ENCODE measurements around the gene SOAT2.
"Not testable (repeated sequence)": the region's sequence is repeated elsewhere in the genome, so short reads cannot be mapped to it uniquely, and the experiment has no call there.

SOAT2 gene

DNA sequence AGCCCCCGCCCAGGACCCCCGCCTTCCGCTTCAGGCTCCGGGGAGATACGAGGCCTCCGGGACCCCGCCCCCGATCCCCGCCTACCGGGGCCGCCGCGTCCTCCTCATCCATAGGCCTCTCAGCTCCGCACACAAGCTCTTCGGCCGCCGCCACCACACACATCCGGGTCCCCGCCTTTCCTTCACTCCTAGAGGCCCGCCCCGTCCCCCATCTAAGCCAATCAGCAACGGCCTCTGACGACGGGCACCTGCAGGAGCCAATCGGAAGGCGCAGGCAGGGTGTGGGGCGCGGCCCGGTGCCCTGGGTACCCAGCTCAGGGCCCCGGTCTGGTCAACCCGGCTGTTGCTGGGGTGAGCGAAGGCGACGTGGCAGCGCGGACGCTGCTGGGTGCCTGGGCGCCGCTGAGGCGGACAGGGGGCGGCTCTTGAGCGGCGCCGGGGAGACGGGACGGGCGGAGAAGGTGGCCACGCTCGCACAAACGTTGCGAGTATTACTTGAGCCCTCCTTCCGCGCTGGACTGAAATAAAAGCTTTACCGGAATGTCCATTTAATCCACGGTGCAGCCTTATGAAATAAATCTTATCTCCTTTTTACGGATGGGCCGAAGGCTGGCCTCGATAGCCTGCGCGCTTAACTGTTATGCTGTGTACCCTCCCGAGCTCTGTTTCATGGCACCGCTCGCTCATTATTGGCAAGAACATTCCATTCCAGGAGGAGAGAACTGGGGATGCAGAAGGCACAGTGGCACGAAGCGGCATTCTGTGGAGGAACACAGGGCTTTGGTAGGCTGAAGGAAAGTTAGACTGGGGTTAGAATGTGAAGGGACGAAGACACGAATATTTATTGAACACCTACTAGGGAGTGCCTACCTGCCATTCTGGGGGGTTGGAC, 23.8 kb upstream of the SOAT2 start, which contains the start of gene SPRYD3:
Gene SPRYD3 (minus strand): TSS at position 165 of the 892 bp plus-strand sequence. CDS start 57 bp downstream, at position 108.
- DNase-seq (ENCODE audit: low read depth), result peak; percentile 96

GRCh38 chr12:53082637-53083175, 20.6 kb upstream of the SOAT2 start:
- no peak for DNase-seq (ENCODE audit: low read depth)

- no peak for DNase-seq (ENCODE audit: low read depth)
Observed at GRCh38 chr12:53086361-53086760, 16.9 kb upstream of the SOAT2 start.

DNA sequence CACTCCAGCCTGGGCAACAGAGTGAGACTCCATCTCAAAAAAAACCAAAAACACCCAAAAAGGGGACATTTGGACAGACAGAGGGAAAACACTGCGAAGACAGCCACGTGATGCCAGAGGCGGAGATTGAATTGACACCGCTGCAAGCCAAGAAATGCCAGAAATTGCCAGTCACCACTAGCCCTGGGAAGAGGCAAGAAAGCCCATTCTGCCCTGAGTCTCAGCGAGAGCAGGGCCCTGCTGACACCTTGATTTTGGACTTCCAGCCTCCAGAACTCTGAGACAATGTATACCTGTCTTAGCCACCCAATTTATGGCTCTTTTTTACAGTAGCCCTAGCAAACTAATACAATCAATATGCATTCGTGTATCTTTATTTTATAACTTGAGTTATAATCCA, 13.2 kb upstream of the SOAT2 start:
- no peak for DNase-seq (ENCODE audit: low read depth)

GRCh38 chr12:53090554-53090953, 12.7 kb upstream of the SOAT2 start:
- no peak for DNase-seq (ENCODE audit: low read depth)

DNA sequence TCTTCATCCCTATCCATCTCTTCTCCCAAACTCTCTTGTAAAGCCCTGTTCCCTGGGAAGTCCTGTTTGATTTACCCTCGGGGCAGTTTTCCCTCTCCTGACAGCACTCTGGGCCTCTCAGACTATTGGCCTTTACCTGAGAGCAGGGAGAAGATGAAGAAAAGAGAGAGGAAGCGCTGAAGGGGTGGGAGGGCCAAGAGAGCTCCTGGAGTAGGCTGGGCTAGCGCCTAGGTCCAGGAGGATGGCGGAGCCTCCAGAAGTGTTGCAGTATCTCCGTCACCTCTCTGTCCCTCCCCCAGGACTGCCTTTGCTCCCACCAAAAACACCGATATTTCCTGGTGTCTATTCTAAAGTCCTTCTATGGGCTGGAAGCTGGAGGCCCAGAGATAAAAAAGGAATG, 11.5 kb upstream of the SOAT2 start:
- DNase-seq (ENCODE audit: low read depth), result no peak

GRCh38 chr12:53093777-53094393, 9.4 kb upstream of the SOAT2 start:
- DNase-seq (ENCODE audit: low read depth), result no peak

GRCh38 chr12:53094394-53094787, 8.9 kb upstream of the SOAT2 start:
- no peak for DNase-seq (ENCODE audit: low read depth)

- not testable (repeated sequence) for DNase-seq (ENCODE audit: low read depth)
Observed at GRCh38 chr12:53094796-53095595, 8.3 kb upstream of the SOAT2 start.

GRCh38 chr12:53095596-53095895, 7.7 kb upstream of the SOAT2 start:
- not testable (repeated sequence) for DNase-seq (ENCODE audit: low read depth)

DNA sequence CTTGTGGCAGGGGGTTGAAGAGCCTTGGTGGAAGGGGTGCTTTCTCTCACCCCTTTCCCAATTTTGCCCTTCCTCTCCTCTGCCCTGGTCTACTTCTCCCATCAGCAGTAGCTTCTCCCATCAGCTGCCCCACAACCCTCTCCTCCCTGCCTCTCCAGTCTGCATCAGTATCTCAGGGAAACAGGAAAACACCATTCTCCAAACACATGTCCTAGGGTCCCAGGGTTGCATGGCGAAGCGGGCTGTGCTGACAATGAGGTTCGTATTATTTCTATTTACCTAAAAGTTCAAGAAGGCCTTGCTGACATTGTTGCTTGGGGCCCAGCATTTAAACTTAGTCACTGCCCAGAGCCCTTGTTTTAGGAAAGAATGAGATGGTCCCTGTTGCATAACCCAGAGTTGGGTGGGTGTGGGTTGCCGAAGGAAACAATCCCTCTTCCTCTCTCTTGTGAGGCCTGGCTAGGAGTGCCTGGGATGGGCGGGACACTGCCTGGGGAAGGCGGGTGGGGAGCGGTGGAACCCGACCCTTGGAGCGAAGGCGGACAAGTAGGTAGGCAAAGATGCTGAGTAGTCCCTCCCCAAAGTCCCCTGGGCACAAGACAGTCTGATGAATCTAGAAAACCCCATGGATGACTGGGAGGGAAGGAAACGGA, 7.1 kb upstream of the SOAT2 start:
- no peak for DNase-seq (ENCODE audit: low read depth)

DNA sequence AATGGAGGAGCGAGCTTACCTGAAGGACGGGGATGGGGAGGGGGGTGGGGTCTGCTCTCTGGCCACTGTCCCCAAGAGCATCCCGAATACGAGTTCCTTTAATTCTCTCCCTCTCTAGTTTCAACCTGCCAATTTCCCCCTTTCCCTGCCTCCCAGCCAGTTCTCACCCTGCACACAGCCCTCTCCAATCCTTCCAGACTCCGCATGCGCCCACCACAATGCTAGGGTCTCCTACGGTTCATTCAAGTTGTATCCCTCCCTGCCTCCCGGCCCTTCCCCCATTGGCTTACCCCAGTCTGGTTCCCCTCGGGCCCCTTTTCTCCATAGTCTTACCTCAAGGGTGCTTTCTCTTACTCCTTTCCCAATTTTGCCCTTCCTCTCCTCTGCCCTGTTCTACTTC, 6.5 kb upstream of the SOAT2 start:
- DNase-seq (ENCODE audit: low read depth), result no peak

- DNase-seq (ENCODE audit: low read depth), result no peak
Observed at GRCh38 chr12:53097207-53097563, 6.1 kb upstream of the SOAT2 start.

- DNase-seq (ENCODE audit: low read depth), result peak; percentile 19
Observed at GRCh38 chr12:53097564-53098353, 5.5 kb upstream of the SOAT2 start, which contains the start of gene IGFBP6. TSS of gene IGFBP6 (plus strand) at chr12:53097667. CDS start at chr12:53097718, 51 bp downstream.

- DNase-seq (ENCODE audit: low read depth), result no peak
Observed at GRCh38 chr12:53098354-53098981, 4.8 kb upstream of the SOAT2 start.

GRCh38 chr12:53099071-53099882, 4.0 kb upstream of the SOAT2 start:
- DNase-seq (ENCODE audit: low read depth), result peak; percentile 77

DNA sequence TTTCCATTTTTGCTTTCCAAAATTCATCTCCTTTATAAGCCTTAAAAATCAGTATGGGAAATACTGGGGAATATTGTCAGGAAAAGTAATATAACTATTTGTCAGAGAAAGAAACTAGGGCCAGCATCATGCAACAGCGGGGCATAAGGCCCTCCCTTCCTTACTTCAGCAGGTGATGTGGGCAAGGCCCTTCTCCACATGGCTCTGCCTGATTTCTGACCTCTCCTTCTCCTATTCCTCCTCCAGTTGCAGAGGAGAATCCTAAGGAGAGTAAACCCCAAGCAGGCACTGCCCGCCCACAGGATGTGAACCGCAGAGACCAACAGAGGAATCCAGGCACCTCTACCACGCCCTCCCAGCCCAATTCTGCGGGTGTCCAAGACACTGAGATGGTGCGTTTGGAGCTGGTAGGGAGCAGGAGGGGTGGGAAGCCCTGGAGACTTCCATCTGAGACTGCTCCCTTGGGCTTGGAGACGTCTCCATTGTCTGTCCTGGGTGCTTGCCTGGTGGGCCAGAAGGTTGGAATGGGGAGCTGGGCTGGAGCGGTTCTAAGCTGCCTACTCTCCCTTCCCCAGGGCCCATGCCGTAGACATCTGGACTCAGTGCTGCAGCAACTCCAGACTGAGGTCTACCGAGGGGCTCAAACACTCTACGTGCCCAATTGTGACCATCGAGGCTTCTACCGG, 2.7 kb upstream of the SOAT2 start:
- DNase-seq (ENCODE audit: low read depth), result no peak

DNA sequence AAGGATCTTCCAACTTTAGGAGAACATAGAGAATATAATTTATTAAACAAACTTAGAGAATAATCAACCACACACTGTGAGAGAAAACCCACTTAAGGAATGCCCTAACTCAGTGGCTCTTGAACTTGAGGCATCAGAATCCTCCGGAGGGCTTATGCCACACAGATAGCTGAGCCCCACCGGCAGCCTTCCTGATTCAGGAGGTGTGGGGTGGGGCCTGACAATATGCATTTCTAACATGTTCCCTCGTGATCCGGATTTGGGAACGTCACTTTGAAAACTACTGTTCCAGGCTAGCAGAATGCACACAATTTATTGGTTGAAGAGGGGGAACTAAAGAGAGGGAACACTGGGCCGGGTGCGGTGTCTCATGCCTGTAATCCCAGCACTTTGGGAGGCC, 2.0 kb upstream of the SOAT2 start:
- no peak for DNase-seq (ENCODE audit: low read depth)

Measured in T follicular helper cell (primary cell).